ENCODE measurements around the gene DUSP28.
"Not testable (repeated sequence)": the region's sequence is repeated elsewhere in the genome, so short reads cannot be mapped to it uniquely, and the experiment has no call there.

The DUSP28 gene, protein sequence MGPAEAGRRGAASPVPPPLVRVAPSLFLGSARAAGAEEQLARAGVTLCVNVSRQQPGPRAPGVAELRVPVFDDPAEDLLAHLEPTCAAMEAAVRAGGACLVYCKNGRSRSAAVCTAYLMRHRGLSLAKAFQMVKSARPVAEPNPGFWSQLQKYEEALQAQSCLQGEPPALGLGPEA

DNA sequence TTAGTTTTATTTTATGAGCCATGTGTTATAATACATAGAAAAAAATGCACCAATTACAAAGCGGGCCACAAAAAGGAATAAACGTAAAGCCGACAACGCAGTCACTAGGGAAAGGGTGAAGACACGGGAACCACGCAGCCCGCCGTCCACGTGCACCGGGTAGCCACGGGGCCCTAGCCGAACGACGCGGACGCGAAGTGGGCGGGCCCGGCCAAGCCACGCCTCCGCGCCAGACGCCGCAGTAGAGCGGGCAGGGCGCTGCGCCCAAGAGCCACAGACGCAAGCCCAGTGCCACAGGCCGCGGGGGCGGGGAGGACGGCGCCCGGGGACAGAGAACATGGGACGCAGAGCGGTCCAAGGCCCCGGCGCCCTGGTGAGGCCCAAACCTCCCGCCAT lies at the start of gene DUSP28:
Gene DUSP28 (plus strand): TSS at position 274 of the 396 bp plus-strand sequence. CDS start 328 bp downstream, outside the sequence.
- no peak for DNase-seq (ENCODE audit: low read depth, low spot score)

DNA sequence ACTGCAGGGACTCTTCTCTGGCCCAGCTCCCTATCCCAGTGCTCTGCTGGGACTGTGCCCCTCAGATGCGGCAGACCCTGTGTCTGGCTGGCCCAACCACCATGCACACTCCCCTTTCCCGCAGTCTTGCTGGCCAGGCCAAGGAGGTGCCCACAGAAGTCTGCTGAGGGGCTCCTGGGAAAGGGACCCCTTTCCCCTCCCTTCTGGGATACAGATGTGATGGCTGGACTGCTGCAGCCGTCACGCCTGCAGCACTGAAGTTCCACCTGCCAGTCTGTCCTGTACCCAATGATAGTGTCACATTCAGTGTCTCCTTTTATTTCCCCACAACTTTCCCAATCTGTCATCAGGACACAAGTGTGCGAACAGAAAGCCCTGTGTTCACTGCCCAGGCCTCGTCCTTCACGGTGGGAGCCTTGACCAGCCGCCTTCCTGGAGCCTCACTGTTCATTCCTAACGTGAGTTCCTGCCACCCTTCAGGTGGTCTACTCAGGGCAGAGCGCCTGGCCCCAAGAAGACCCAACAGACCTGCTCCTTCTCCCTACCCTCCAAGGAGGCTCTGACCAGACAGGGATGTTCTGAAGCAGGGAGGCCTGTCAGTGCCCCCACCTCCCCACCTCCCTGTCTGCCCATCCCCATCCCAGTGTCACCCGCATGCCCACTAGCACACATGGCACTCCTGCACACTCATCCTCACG lies 49.5 kb upstream of the DUSP28 start:
- no peak for DNase-seq (ENCODE audit: low read depth, low spot score)

DNA sequence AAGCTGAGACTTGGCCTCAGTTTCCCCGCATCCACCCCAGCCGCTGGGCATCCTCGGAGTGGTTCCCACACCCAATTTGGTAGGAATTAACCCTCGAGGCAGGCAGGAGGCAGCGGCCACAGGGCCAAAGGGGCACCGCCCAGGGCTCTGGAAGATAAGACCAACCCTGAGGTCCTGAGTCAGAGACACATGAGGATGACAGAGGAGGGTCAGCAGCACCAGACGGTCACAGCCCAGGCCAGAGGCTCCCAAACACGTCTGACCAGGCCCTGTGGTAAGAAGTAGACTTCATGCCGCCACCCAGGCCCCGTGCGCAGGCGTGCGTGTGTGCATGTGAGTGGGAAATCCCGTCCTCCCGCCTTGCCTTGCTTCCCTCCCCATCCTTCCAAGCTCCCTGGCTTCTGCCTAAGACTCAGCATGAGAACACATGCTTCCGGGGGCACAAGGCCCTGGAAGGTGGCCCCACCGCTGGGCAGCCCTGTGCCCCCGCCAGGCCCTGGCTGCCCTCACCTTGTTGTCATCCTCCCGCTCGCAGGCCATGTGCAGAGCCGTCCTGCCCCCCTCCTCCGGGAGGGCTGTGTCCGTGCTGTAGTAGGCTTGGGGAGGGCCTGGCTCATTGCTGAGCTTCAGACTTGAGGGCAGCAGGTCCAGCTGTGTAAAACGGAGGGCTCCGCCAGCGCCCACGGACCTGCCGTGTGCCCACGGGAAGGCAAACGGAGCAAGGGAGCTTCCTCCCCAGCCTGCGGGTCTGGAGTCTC lies 48.6 kb upstream of the DUSP28 start:
- no peak for DNase-seq (ENCODE audit: low read depth, low spot score)

DNA sequence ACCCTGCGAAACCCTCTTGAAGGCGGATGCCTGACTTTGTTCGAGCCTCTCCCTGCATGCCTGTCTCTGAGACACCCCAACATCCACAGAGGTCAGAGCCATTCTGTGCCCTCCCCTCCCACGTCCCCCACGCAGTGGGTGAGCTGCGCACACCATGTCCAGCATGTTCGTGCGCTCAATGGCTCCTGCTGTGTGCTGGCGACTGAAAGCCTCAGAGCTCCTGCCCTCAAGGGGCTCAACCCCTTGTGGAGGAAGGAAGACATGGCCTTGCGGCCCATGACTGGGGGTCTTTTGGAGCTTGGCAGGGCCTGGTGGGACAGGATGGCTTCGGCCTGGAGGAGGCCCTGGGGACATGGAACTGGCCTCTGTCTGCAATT lies 48.1 kb upstream of the DUSP28 start:
- no peak for DNase-seq (ENCODE audit: low read depth, low spot score)

DNA sequence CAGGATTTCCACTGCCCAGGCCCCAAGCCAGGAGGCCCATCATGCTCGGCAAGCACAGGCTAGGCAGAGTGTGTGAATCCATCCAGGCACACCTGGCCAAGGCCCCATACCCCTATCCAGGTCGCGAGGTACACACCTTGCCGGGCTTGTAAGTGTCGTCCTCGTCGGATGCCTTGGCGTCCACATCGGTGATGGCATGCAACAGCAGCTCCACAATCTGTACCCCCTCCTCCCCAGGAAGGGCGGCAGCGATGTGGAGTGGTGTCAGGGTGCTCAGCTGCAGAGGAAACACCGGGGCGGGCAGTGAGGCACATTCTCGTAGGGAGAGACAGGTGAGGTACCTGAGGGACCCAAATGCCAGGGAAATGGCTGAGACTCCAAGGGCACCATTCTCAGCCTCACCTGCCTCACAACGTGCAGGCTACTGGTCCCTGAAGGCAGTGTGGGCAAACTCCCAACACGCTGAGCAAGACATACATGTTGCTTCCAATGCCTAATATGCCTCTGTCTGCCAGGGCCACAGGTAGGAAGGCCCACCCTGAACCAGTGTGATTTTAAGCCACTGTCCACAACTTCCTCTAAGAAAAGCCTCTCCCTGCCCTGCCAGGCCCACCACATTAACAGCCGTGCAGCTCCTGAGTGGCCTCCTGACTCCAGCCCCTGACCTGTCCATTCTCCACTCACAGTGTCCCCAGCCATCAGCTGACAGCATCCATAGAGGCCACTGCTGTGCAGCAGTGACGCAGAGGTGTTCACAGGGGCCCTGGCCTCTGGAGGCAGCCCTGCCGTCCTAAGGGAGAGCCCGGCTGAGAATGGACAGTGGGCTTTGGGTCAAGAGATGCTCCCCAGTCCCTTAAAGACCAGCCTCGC lies 47.3 kb upstream of the DUSP28 start:
- no peak for DNase-seq (ENCODE audit: low read depth, low spot score)

DNA sequence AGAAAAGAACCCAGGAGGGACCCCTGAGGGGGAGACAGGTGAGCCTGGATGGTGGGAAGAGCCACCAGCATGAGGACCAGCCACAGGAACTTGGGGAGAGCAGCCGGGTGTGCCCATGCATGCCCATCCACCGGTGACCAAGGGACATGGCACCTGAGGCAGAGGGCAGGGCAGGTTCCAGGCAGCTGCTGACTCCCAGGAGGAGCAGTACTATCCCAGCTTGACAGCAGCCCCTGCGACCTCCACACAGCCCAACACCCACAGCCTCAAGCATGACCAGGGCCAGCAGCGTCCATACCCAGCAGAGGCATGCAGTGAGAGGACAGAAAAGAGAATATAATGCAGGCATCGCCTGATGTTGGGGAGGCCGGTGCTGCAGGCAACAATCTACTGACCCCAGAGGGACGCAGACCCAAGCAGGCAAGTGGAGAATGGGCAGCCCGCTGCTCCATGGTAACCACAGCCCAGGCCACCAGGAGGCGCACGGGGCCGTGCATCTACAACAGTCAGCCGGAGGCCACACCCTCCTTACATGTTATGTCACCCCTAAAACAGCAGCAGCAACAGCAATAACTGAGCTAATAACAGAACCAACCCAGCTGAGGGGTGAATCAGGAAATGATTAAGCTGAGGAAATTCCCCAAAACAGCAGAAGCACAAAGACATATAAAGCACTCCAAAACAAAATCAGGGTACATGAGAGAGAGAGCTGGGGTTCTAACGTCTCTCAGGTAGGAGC lies 46.4 kb upstream of the DUSP28 start:
- DNase-seq (ENCODE audit: low read depth, low spot score) = peak; percentile 22

DNA sequence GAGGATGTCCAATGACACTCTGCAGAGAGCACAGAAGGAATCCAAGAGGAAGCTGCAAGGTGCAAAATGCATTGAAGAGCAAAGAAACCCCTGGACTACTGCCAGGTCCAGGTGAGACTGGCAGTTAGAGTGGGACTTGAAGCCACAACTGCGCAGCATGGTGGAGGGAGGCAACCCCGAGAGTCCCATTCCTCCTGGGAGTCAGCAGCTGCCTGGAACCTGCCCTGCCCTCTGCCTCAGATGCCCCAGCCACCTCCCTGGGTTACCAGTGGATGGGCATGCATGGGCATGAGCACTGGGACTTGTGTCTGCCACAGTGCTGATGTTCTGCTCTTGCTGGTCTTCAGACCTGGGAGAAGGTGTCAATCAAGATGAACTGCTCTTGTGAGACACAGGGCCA lies 45.5 kb upstream of the DUSP28 start:
- DNase-seq (ENCODE audit: low read depth, low spot score) = no peak

DNA sequence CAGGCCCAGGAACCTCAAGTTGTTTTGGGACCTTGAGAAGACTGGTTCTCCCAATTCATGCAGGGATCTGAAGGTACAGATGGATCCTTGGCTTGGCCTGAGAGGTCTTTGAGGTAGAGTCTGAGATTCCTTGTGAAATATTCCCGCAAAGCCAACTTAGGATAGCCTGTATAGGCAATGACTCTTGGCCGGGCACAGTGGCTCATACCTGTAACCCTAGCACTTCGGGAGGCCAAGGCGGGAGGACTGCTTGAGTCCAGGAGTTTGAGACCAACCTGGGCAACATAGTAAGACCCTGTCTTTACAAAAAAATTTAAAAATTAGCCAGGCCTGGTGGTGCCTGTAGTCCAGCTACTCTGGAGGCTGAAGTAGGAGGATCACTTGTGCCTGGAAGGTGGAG lies 42.8 kb upstream of the DUSP28 start:
- no peak for DNase-seq (ENCODE audit: low read depth, low spot score)

DNA sequence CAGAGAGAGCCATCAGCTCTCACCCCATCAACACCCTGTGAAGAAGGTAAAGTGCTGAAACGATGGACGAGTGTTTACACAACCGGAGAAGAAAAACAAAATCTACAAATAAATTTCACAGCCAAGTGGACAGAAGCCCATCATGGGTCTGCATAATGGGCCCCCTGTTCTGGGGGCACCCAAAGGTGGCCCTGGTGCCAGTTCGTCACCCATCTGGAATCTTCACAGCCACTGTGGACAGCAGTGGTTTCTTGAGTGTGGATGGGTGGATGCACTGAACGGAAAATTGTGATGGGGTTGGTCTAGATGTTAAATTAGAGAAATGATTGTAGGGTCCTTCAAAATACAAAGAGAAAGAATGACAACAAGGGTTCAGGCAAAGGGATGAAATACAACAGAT lies 41.2 kb upstream of the DUSP28 start:
- DNase-seq (ENCODE audit: low read depth, low spot score) = no peak

DNA sequence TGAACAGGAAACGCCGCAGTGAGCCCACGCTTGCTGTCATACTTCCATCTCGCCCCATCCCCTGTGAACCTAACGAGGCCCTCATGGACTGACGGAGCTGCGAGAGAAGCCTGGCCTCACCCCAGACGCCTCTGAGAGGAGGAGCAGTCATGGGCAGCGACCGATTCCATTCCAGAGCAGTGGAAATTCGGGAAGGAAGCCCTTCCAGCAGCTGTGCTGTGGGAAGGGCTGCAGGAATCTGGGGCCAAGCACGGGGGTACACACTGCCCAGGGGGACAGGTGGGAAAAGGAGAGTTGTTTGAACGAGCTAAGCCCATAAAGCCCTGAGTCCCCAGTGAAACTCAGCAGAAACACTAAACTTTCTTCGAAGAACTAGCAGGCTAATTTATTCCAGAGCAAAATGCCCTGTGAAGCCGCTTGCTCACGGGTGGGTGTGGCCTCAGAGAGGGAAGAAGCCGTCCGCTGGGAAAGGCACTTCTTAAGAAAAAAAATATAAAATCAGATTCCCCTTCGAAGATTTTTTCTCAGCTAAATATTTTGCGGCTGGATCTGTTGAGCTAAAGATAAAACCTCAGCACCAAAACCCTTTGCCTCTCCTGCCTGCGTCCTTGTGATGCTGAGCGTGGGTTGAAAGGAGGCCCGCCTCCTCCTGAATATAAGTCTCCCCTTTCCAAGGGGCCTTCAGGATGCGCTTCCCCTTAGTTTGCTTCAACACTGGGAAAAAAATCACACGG lies 40.6 kb upstream of the DUSP28 start:
- no peak for DNase-seq (ENCODE audit: low read depth, low spot score)

DNA sequence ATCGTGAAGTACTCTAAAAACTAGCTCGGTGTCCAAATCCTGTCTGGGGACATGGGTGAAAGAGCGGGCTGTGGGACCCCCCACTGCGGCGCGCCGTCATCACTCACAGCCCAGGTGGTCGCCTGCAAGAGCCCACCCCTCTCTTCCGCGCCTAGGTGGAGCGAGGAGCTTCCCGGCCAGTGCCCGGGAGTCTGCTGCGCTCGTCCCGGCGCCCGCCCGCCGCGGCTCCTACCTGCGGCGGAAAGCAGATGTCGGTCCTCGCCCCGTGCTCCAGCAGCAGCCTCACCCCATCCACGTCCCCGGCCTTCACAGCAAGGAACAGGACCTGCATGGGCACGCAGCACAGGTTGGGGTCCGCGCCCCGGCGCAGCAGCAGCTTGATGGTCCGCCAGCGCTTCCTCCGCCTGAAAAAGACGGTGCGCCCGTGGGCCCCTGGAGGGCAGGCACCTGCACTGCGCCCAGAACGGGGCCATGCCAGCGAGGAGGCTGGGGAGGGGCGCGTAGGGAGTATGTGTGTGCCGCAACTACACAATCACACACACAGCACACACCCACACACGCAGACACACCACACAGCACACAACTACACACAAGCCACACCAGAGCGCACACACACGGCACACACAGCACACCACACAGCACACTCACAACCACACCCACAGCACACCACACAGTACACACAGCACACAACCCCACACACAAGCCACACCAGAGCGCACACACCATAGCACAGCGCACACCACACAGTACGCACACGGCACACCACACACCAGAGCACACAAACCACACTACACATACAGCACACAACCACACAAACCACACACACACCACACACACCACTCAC lies 39.8 kb upstream of the DUSP28 start:
- DNase-seq (ENCODE audit: low read depth, low spot score) = no peak

DNA sequence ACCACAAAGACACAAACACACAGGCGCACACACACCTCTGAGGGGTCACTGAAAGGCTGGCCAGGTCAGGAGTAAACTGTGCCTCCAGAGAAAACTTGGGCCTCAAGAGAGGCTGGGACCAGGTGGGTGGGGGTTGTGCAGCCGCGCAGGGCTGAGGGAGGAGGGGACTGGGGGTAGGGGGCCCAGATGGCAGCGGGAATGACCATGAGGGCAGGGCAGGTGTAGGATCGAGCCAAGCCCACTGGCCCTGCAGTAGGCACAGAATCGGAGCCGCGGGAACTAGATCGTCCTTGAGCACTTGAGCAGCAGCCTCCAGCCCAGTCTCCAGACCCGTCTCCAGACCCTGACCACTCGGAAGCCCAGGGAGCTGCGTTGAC lies 39.2 kb upstream of the DUSP28 start:
- DNase-seq (ENCODE audit: low read depth, low spot score) = no peak

DNA sequence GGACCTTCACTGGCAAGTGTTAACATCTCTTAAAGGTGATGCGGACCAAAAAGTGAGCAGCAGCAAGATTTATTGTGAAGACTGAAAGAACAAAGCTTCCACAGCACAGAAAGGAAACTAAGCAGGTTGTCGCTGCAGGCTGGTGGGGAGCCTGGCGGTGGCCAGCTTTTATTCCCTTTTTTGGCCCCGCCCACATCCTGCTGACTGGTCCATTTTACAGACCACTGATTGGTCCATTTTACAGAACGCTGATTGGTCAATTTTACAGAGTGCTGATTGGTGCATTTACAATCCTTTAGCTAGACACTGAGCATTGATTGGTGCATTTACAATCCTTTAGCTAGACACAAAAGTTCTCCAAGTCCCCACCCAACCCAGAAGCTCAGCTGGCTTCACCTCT lies 38.3 kb upstream of the DUSP28 start:
- DNase-seq (ENCODE audit: low read depth, low spot score) = not testable (repeated sequence)

DNA sequence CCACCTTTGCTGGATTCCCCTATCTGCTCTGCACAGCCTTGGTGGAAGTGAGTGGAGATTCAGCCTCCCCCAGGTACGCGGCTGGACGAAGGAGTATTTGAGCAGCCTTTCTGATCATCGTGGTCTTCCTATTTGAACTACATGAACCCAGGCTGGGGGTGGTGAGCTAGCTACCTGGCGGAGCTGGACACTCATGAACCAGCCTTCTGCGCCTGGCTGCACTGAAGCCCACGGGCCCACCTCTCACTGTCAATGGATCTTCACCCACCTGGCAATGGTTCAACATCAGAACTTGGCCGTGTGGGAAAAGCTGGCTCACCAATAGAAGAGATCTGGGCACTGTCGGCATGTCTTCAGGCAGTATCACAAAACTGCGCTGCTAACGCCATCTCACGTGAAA lies 37.8 kb upstream of the DUSP28 start:
- DNase-seq (ENCODE audit: low read depth, low spot score) = no peak

DNA sequence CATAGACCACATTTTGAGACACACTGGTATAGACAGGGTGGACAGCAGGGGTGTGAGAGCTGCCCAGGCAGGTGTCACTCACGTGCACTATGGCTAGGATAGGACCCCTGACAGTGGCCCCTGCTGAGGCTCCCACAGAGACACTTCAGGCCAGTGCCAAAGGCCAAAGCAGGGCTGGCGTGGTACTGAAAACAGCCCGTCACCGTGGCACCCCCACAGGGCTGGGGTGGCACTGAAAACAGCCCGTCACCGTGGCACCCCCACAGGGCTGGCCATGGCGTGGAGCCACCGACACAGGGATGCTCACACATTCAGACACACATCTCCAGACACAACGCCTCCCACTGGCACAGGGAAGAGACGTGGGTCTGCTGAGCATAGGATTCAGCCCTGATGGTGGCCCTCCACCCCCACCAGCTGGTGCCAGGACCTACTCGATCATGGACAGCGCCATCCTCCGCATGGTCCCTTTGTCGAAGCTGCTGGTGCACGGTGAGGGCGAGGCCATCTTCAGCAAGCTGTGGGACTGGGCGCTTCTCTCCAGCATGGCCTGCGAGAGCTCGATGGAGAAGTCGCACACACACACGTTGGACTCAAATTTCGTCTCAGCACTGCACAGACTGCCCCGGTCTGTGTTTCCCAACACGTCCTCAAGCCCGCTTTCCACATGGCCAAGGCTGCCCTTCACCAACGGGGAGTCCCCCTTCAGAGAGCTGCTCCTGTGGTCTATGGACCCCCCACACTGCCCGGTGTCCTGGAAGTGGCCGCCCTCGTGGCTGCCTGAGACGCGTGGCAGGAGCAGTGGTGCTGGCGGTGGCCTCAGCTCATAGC lies 36.5 kb upstream of the DUSP28 start:
- no peak for DNase-seq (ENCODE audit: low read depth, low spot score)

DNA sequence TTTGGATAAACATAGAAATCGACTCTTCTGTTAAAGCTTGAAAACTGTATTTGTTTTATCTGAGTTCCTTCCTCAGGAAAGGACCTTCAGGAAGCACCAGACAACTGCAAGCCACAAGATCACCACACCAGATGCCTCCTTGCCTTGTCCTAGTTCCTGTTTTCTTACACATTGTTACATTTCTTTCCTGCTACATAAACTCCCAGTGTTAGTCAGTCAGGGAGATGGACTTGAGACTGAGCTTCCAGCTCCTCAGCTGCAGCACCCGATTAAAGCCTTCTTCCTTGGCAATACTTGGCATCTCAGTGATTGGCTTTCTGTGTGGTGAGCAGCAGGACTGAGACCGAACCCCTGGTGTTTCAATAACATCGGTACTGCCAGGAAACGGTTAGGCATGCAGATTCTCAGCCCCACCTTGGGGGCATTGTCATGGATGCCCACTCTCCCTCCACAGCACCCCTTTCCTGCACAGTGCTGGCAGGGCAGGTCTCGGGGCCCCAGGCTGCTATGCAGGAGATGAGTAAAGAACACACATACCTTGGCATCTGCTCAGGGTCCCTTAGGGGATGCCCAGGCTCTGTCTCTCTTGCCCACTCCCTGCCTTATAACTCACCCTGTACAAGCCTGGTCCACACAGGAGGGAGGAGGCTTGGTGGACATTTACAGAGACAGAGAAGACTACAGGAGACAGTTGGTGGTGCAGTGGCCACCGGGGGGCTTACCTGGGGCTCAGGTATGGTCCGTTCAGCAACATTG lies 35.0 kb upstream of the DUSP28 start:
- no peak for DNase-seq (ENCODE audit: low read depth, low spot score)

DNA sequence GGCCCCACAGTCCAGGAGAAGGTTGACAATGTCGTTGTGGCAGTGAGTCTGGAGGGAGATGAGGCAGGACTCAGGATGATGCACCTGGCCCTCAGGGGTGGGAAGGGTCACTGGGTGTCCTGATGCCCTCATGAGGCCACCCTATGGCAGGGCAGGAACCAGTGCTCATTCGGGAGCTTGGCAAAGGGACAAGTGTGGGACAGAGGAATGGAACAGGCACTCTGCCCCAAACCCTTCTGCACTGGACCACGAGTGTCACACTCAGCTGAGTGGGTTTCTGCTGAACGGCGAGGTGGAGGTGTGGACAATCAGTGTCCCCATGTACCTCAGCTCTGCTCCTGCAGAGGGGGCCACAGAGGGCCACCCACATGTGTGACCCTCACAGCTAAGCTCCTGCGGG lies 34.4 kb upstream of the DUSP28 start:
- DNase-seq (ENCODE audit: low read depth, low spot score) = no peak

DNA sequence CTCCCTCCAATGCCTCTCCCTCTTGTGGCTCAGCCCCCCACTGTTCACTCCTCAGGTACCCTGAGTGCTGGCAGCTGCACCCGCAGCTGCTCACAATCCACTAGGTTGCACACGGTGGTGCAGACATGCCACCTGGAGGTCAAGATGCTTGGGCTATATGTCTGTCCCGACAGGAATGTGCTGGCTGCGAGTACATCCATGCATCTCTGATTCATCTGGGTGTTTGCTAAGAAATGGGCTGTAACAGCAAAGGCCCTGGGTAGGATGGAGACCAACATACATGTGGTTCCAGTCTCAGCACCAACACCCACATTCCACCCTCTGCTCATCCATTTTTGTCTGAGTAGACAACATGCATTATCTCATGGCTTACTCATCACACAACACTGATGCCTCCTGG lies 33.6 kb upstream of the DUSP28 start:
- no peak for DNase-seq (ENCODE audit: low read depth, low spot score)
